Measurements from ENCODE around the gene PAK1IP1. TPM values are rescaled to one million over a fixed set of nuclear protein-coding genes. Genes with fewer than 3 reads are reported as not detected.

PAK1IP1 gene
- total and polyA plus RNA-seq, 9 donors, result 5.6 to 21.7 (median 12.4) TPM

- Histone ChIP-seq H3K4me3 (no peak overlapping the region), H3K27ac (no peak overlapping the region), H3K9me3 (no peaks in the 10 kb centered on the region), H3K4me1 (ENCODE audit: insufficient read depth) (no peaks in the 10 kb centered on the region), H3K27me3 (no peaks in the 10 kb centered on the region), H3K36me3 (no peaks in the 10 kb centered on the region)
- intact Hi-C loops (cut with DNase I), result no loop called here
- 87 to 89% (median 89%) methylated on average over 4 of the region's 4 CpGs for WGBS, 3 donors
- no peak for TF ChIP-seq CTCF (IDR thresholded peaks at IDR 0.05)
- no peak for TF ChIP-seq EP300 (IDR thresholded peaks at IDR 0.05)
- TF ChIP-seq POLR2A (IDR thresholded peaks at IDR 0.05), result no peak
- DNase-seq, result no peak
Observed at GRCh38 chr6:10678456-10678855, 16.3 kb upstream of the PAK1IP1 start.

DNA sequence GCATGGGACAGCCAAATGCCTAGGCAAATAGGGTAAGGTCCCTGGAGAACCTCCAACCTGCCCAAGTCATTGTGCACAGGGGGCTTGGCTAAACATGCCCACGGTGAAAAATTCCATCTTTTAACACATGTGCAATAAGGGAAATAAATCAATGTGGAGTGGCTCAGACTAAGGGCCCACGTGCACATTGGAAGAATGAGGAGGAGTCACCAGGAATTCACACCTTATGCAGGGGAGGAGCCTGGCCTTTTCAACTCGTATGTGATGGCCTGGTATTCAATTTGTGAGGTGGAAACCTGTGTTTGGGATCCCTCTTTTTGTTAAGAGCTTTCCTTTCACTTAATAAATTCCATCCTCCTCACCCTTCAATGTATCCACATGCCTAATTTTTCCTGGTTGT, 13.0 kb upstream of the PAK1IP1 start:
- no peaks in the 10 kb centered on the region for H3K27me3 ChIP-seq
- no peaks in the 10 kb centered on the region for H3K9me3 ChIP-seq
- H3K4me3 ChIP-seq, result no peak overlapping the region
- no peaks in the 10 kb centered on the region for H3K4me1 ChIP-seq (ENCODE audit: insufficient read depth)
- H3K27ac ChIP-seq, result no peak overlapping the region
- H3K36me3 ChIP-seq, result no peaks in the 10 kb centered on the region
- intact Hi-C loops (cut with DNase I), result no loop called here
- no peak for DNase-seq
- TF ChIP-seq CTCF (IDR thresholded peaks at IDR 0.05) (no peak), POLR2A (IDR thresholded peaks at IDR 0.05) (no peak), EP300 (IDR thresholded peaks at IDR 0.05) (no peak)
- WGBS, 3 donors, result 7 to 19% (median 16%) methylated on average over 3 of the region's 3 CpGs

DNA sequence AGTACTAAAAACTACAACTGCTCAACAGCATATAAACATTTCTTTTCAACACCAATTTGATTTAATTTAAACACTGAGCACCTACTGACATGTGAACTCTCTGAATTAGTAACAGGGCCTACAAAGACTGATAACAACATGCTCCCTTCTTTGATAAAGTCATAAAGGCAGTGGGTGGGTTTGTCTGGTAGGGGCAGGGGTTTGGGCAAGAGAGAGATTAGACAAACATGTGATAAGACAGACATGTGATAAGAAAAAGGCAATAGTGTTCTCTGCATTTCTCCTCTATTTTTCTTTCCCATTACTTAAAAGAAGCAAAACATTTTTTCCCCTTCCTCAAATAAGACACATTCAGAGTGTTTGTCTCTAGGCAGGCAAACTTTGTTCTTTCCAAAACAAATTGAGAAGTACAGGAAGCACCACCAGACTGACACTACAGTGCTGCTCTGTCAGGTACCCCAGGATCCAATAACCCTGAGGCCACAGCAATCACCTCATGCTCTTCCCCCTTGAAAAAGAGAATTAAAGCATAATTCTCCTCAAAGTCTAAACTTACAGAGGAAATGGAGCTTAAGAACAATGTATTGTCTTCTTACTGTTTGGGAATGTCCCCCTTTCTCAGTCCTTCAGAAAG, 12.3 kb upstream of the PAK1IP1 start:
- H3K4me3 ChIP-seq, result no peak overlapping the region
- H3K9me3 ChIP-seq, result no peaks in the 10 kb centered on the region
- no peak overlapping the region for H3K27ac ChIP-seq
- H3K36me3 ChIP-seq, result no peaks in the 10 kb centered on the region
- intact Hi-C loops (cut with DNase I), result no loop called here
- DNase-seq, result no peak
- TF ChIP-seq EP300 (IDR thresholded peaks at IDR 0.05) (no peak), CTCF (IDR thresholded peaks at IDR 0.05) (no peak), POLR2A (IDR thresholded peaks at IDR 0.05) (no peak)
- no peaks in the 10 kb centered on the region for H3K27me3 ChIP-seq
- no peaks in the 10 kb centered on the region for H3K4me1 ChIP-seq (ENCODE audit: insufficient read depth)

- Histone ChIP-seq H3K4me1 (ENCODE audit: insufficient read depth) (no peaks in the 10 kb centered on the region), H3K36me3 (no peaks in the 10 kb centered on the region), H3K9me3 (no peaks in the 10 kb centered on the region), H3K27me3 (no peaks in the 10 kb centered on the region), H3K4me3 (no peak overlapping the region), H3K27ac (no peak overlapping the region)
- TF ChIP-seq CTCF (IDR thresholded peaks at IDR 0.05) (no peak), EP300 (IDR thresholded peaks at IDR 0.05) (no peak), POLR2A (IDR thresholded peaks at IDR 0.05) (no peak)
- intact Hi-C loops (cut with DNase I), result no loop called here
- no peak for DNase-seq
- WGBS, 3 donors, result 56 to 69% (median 64%) methylated on average over 5 of the region's 5 CpGs
Observed at GRCh38 chr6:10684618-10685017, 10.2 kb upstream of the PAK1IP1 start.

All from ovary (tissue), 9 donors.